ENCODE data around the gene ZNF516. TPM values are rescaled to one million over a fixed set of nuclear protein-coding genes. Genes with fewer than 3 reads are reported as not detected.

Gene ZNF516
- total RNA-seq, 3 donors from 2014 or later (not counting 1 experiment from before 2014, with no cell fraction given), result 49.1 to 60.0 (median 52.4) TPM

- H3K4me3 Mint-ChIP-seq, result no peak overlapping the region
- peaks cover 20% of the 10 kb centered on the region for H3K4me1 ChIP-seq (ENCODE audit: control insufficient read depth, insufficient read depth, low read length)
- ATAC-seq (no peak), DNase-seq (no peak)
- no peak for TF ChIP-seq CTCF (IDR thresholded peaks at IDR 0.05)
- no peaks in the 10 kb centered on the region for H3K36me3 Mint-ChIP-seq
- no peaks in the 10 kb centered on the region for H3K9me3 Mint-ChIP-seq
- no peaks in the 10 kb centered on the region for H3K36me3 ChIP-seq (ENCODE audit: control insufficient read depth, insufficient read depth, low read length)
- H3K4me3 ChIP-seq (ENCODE audit: low read length), result no peak overlapping the region
- H3K27ac ChIP-seq (ENCODE audit: low read length), result no peak overlapping the region
- H3K27me3 ChIP-seq (ENCODE audit: control insufficient read depth, insufficient read depth, low read length), result no peaks in the 10 kb centered on the region
- WGBS (ENCODE audit: insufficient coverage), result 89% methylated on average over 20 of the region's 20 CpGs
- no peaks in the 10 kb centered on the region for H3K9me3 ChIP-seq (ENCODE audit: control insufficient read depth, insufficient read depth, low read length)
- intact Hi-C loops (cut with micrococcal nuclease), result no loop called here
- no peak overlapping the region for H3K27ac Mint-ChIP-seq
- H3K4me1 Mint-ChIP-seq, result peaks cover 33 to 46% of the 10 kb centered on the region in 2 donors
- no peaks in the 10 kb centered on the region for H3K27me3 Mint-ChIP-seq (ENCODE audit: low read depth in 2 of 2)
Measured at GRCh38 chr18:76395609-76396008, 99.4 kb downstream of the ZNF516 start.

GRCh38 chr18:76394780-76395476, 100.1 kb downstream of the ZNF516 start:
- no peaks in the 10 kb centered on the region for H3K27me3 Mint-ChIP-seq (ENCODE audit: low read depth in 2 of 2)
- H3K4me3 ChIP-seq (ENCODE audit: low read length), result no peak overlapping the region
- H3K27me3 ChIP-seq (ENCODE audit: control insufficient read depth, insufficient read depth, low read length), result no peaks in the 10 kb centered on the region
- H3K27ac ChIP-seq (ENCODE audit: low read length), result no peak overlapping the region
- H3K4me1 ChIP-seq (ENCODE audit: control insufficient read depth, insufficient read depth, low read length), result peaks cover 27% of the 10 kb centered on the region
- no peak for DNase-seq
- H3K36me3 Mint-ChIP-seq, result no peaks in the 10 kb centered on the region
- 92% methylated on average over 13 of the region's 15 CpGs for WGBS (ENCODE audit: insufficient coverage)
- H3K36me3 ChIP-seq (ENCODE audit: control insufficient read depth, insufficient read depth, low read length), result no peaks in the 10 kb centered on the region
- intact Hi-C loops (cut with micrococcal nuclease), result no loop called here
- no peak overlapping the region for H3K27ac Mint-ChIP-seq
- TF ChIP-seq CTCF (IDR thresholded peaks at IDR 0.05), result no peak
- ATAC-seq, result no peak
- H3K4me3 Mint-ChIP-seq, result no peak overlapping the region
- peaks cover 39 to 52% of the 10 kb centered on the region in 2 donors for H3K4me1 Mint-ChIP-seq
- no peaks in the 10 kb centered on the region for H3K9me3 ChIP-seq (ENCODE audit: control insufficient read depth, insufficient read depth, low read length)
- no peaks in the 10 kb centered on the region for H3K9me3 Mint-ChIP-seq

- H3K36me3 ChIP-seq (ENCODE audit: control insufficient read depth, insufficient read depth, low read length), result no peaks in the 10 kb centered on the region
- Mint-ChIP-seq H3K4me1 (peaks cover 50 to 56% of the 10 kb centered on the region in 2 donors), H3K9me3 (no peaks in the 10 kb centered on the region), H3K27ac (peak overlapping the region; percentile 34 to 77), H3K27me3 (ENCODE audit: low read depth in 2 of 2) (no peaks in the 10 kb centered on the region), H3K4me3 (peak overlapping the region; percentile 32), H3K36me3 (no peaks in the 10 kb centered on the region)
- TF ChIP-seq CTCF (IDR thresholded peaks at IDR 0.05), result no peak
- WGBS (ENCODE audit: insufficient coverage), result 83% methylated on average over 5 of the region's 5 CpGs
- no peaks in the 10 kb centered on the region for H3K9me3 ChIP-seq (ENCODE audit: control insufficient read depth, insufficient read depth, low read length)
- ATAC-seq (peak in 1 of 3 donors; percentile 27), DNase-seq (no peak)
- peak overlapping the region; percentile 55 for H3K27ac ChIP-seq (ENCODE audit: low read length)
- intact Hi-C loops (cut with micrococcal nuclease), result no loop called here
- H3K27me3 ChIP-seq (ENCODE audit: control insufficient read depth, insufficient read depth, low read length), result no peaks in the 10 kb centered on the region
- H3K4me3 ChIP-seq (ENCODE audit: low read length), result no peak overlapping the region
- peaks cover 43% of the 10 kb centered on the region for H3K4me1 ChIP-seq (ENCODE audit: control insufficient read depth, insufficient read depth, low read length)
Measured at GRCh38 chr18:76392349-76392748, 102.7 kb downstream of the ZNF516 start.

- H3K4me1 Mint-ChIP-seq, result peaks cover 56 to 61% of the 10 kb centered on the region in 2 donors
- intact Hi-C loops (cut with micrococcal nuclease), result no loop called here
- no peak overlapping the region for H3K4me3 ChIP-seq (ENCODE audit: low read length)
- no peak for TF ChIP-seq CTCF (IDR thresholded peaks at IDR 0.05)
- H3K4me1 ChIP-seq (ENCODE audit: control insufficient read depth, insufficient read depth, low read length), result peaks cover 49% of the 10 kb centered on the region
- H3K9me3 ChIP-seq (ENCODE audit: control insufficient read depth, insufficient read depth, low read length), result no peaks in the 10 kb centered on the region
- no peaks in the 10 kb centered on the region for H3K36me3 ChIP-seq (ENCODE audit: control insufficient read depth, insufficient read depth, low read length)
- H3K36me3 Mint-ChIP-seq, result no peaks in the 10 kb centered on the region
- peak; percentile 35 to 49 (median 43) for ATAC-seq
- no peaks in the 10 kb centered on the region for H3K27me3 ChIP-seq (ENCODE audit: control insufficient read depth, insufficient read depth, low read length)
- H3K4me3 Mint-ChIP-seq, result peak overlapping the region; percentile 32
- no peaks in the 10 kb centered on the region for H3K9me3 Mint-ChIP-seq
- H3K27ac ChIP-seq (ENCODE audit: low read length), result peak overlapping the region; percentile 55
- H3K27ac Mint-ChIP-seq, result peak overlapping the region; percentile 34 to 77
- 90% methylated on average over 19 of the region's 19 CpGs for WGBS (ENCODE audit: insufficient coverage)
- DNase-seq, result no peak
- H3K27me3 Mint-ChIP-seq (ENCODE audit: low read depth in 2 of 2), result no peaks in the 10 kb centered on the region
Measured at GRCh38 chr18:76391746-76392145, 103.3 kb downstream of the ZNF516 start.
